ENCODE results near the gene MAP3K2.

Gene MAP3K2

DNA sequence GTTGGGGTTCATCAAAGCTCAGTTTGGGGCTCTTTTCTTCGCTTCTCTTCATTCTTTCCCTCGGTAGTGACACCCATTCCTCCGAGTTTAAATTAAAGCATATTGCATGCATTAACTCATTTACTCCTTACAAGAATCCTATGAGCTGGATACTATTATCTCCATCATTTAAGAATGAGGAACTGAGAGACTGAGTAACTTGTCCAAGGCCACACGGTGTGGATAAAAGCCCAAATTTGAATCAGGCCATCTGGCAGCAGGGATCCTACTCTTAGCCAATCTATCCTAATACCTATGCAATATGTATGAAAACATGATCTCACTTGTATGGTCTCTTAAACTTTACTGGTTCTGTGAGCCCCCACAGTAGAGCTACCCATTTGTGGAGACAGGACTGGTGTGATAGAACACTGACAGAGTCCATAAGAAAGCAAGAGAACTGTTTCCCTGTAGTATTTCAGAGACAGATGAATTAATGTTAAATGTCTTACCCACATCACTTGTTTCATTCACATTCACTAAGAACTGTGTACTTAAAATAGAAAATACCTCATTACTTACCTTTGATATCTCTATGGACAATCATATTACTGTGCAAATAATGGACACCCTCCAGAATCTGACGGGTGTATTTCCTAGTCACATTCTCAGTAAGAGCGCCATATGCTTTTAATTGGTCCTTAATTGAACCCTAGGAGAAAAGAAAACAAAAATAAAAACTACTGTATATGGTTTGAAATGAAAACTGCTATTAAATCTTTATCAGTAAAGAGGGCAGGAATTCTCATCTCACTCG lies 73.4 kb downstream of the MAP3K2 start:
- no peak for TF ChIP-seq EZH2phosphoT487 (IDR thresholded peaks at IDR 0.05; ENCODE audit: borderline replicate concordance)
- TF ChIP-seq, protein P1, sequence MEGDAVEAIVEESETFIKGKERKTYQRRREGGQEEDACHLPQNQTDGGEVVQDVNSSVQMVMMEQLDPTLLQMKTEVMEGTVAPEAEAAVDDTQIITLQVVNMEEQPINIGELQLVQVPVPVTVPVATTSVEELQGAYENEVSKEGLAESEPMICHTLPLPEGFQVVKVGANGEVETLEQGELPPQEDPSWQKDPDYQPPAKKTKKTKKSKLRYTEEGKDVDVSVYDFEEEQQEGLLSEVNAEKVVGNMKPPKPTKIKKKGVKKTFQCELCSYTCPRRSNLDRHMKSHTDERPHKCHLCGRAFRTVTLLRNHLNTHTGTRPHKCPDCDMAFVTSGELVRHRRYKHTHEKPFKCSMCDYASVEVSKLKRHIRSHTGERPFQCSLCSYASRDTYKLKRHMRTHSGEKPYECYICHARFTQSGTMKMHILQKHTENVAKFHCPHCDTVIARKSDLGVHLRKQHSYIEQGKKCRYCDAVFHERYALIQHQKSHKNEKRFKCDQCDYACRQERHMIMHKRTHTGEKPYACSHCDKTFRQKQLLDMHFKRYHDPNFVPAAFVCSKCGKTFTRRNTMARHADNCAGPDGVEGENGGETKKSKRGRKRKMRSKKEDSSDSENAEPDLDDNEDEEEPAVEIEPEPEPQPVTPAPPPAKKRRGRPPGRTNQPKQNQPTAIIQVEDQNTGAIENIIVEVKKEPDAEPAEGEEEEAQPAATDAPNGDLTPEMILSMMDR (conservative IDR thresholded peaks at IDR 0.05; ENCODE audit: low read length) = no peak
- Histone ChIP-seq H3K27me3 (ENCODE audit: insufficient read depth, low read length, poor library complexity, severe bottlenecking) (no peaks in the 10 kb centered on the region), H4K20me1 (ENCODE audit: insufficient read depth, low read length, poor library complexity, severe bottlenecking) (no peaks in the 10 kb centered on the region), H3K36me3 (ENCODE audit: insufficient read depth, low read length) (peaks cover 85% of the 10 kb centered on the region; the same call in 1 of the 2 replicates), H3K4me3 (ENCODE audit: low read length, poor library complexity, severe bottlenecking) (no peak overlapping the region), H3K4me2 (ENCODE audit: low read depth, low read length, poor library complexity, severe bottlenecking) (no peak overlapping the region), H3K79me2 (ENCODE audit: insufficient read depth, low read length) (no peaks in the 10 kb centered on the region), H2AFZ (ENCODE audit: low read length) (no peak overlapping the region), H3K9me2 (replicated peaks; ENCODE audit: low read depth, low read length) (no peaks in the 10 kb centered on the region), H3K4me1 (ENCODE audit: insufficient read depth, low read length, poor library complexity, severe bottlenecking) (no peaks in the 10 kb centered on the region), H3F3A (ENCODE audit: low read depth) (no peaks in the 10 kb centered on the region), H3K9me3 (ENCODE audit: insufficient read depth, low read depth, low read length) (no peaks in the 10 kb centered on the region), H3K9ac (ENCODE audit: low read depth, low read length, poor library complexity, severe bottlenecking) (no peak overlapping the region)

DNA sequence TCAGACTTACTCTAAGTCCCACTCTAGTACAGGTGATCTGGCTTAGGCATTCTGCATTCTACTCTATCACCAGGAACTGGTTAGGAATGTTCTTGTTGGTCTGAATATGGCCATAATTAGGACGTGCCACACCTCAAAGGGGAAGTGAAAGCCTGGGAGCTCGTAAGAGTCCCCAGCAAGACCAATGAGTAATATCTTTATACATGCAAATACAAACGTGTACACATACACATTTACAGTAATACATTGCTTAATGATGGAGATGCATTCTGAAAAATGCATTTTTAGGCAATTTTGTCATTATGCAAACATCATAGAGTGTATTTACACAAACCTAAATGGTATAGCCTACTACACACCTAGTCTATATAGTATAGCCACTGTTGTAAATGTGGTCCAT lies 74.4 kb downstream of the MAP3K2 start:
- no peaks in the 10 kb centered on the region for H3K27me3 ChIP-seq (ENCODE audit: insufficient read depth, low read length, poor library complexity, severe bottlenecking)
- H3K9me2 ChIP-seq (replicated peaks; ENCODE audit: low read depth, low read length) = no peaks in the 10 kb centered on the region
- H4K20me1 ChIP-seq (ENCODE audit: insufficient read depth, low read length, poor library complexity, severe bottlenecking) = no peaks in the 10 kb centered on the region
- H3K36me3 ChIP-seq (ENCODE audit: insufficient read depth, low read length) = peaks cover 86% of the 10 kb centered on the region; the same call in 1 of the 2 replicates
- H3K9me3 ChIP-seq (ENCODE audit: insufficient read depth, low read depth, low read length) = no peaks in the 10 kb centered on the region
- no peaks in the 10 kb centered on the region for H3K4me1 ChIP-seq (ENCODE audit: insufficient read depth, low read length, poor library complexity, severe bottlenecking)
- no peak overlapping the region for H2AFZ ChIP-seq (ENCODE audit: low read length)
- H3K4me3 ChIP-seq (ENCODE audit: low read length, poor library complexity, severe bottlenecking) = no peak overlapping the region
- no peaks in the 10 kb centered on the region for H3K79me2 ChIP-seq (ENCODE audit: insufficient read depth, low read length)
- no peak overlapping the region for H3K9ac ChIP-seq (ENCODE audit: low read depth, low read length, poor library complexity, severe bottlenecking)
- TF ChIP-seq, protein P1 (conservative IDR thresholded peaks at IDR 0.05; ENCODE audit: low read length) = no peak
- no peak for TF ChIP-seq EZH2phosphoT487 (IDR thresholded peaks at IDR 0.05; ENCODE audit: borderline replicate concordance)
- H3F3A ChIP-seq (ENCODE audit: low read depth) = no peaks in the 10 kb centered on the region
- H3K4me2 ChIP-seq (ENCODE audit: low read depth, low read length, poor library complexity, severe bottlenecking) = no peak overlapping the region

DNA sequence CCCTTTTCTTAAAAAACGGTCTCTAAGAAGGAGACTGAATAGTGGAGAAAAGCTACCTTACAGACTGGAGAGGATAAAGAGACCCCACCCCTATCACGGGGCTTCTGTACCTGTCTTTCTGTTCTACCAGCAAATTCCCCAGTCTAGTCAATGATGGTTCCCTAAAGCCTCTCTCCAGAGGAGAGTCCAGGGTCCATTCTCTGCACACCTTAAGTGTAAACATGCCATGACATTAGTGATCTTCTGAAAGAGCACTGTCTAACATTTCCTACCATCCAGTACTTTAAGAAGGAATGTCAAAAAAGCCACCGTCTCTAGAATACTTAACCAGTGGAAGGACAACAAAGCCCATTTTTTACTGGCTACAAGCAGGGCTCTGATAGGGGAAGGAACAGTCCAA lies 76.8 kb downstream of the MAP3K2 start:
- Histone ChIP-seq H3K27me3 (ENCODE audit: insufficient read depth, low read length, poor library complexity, severe bottlenecking) (no peaks in the 10 kb centered on the region), H3K9ac (ENCODE audit: low read depth, low read length, poor library complexity, severe bottlenecking) (no peak overlapping the region), H4K20me1 (ENCODE audit: insufficient read depth, low read length, poor library complexity, severe bottlenecking) (no peaks in the 10 kb centered on the region), H3K4me3 (ENCODE audit: low read length, poor library complexity, severe bottlenecking) (no peak overlapping the region), H3K4me1 (ENCODE audit: insufficient read depth, low read length, poor library complexity, severe bottlenecking) (no peaks in the 10 kb centered on the region), H3K36me3 (ENCODE audit: insufficient read depth, low read length) (peaks cover 84% of the 10 kb centered on the region; the same call in 1 of the 2 replicates), H3F3A (ENCODE audit: low read depth) (no peaks in the 10 kb centered on the region), H3K9me2 (replicated peaks; ENCODE audit: low read depth, low read length) (no peaks in the 10 kb centered on the region), H3K4me2 (ENCODE audit: low read depth, low read length, poor library complexity, severe bottlenecking) (no peak overlapping the region), H2AFZ (ENCODE audit: low read length) (no peak overlapping the region), H3K79me2 (ENCODE audit: insufficient read depth, low read length) (no peaks in the 10 kb centered on the region), H3K9me3 (ENCODE audit: insufficient read depth, low read depth, low read length) (no peaks in the 10 kb centered on the region)
- TF ChIP-seq, protein P1 (conservative IDR thresholded peaks at IDR 0.05; ENCODE audit: low read length) = no peak
- TF ChIP-seq EZH2phosphoT487 (IDR thresholded peaks at IDR 0.05; ENCODE audit: borderline replicate concordance) = no peak

Data from Loucy (cell line).